Activated CD4-positive, alpha-beta T cell treated with anti-CD3 and anti-CD28 coated beads for 24 hours (primary cell): ENCODE results near the gene APOA1.
"Not testable (repeated sequence)": the region's sequence is repeated elsewhere in the genome, so short reads cannot be mapped to it uniquely, and the experiment has no call there.

Experiments
- DNase-seq, 2 donors: peaks; one replicate each; pipeline ENCODE4 v3.0.0-alpha.2; 2020; ENCODE audit warnings: low read depth in 2 of 2

The APOA1 gene

DNA sequence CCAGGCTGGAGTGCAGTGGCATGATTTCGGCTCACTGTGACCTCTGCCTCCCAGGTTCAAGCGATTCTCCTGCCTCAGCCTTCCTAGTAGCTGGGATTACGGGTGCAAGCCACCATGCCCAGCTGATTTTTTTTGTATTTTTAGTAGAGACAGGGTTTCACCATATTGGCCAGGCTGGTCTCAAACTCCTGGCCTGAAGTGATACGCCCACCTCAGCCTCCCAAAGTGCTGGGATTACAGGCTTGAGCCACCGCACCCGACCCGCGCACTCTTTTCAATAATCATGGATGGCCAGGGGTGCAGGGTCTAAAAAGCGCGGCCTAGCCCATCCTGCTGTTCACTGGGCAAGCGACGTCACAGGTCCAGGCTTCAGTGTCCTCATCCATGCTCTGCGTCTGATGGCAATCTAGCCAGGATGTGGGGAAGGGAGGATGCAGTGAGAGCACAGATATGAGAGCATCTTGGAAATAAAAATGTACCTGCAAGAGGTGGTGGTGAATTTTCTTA is 2.8 kb downstream of the APOA1 start:
- not testable (repeated sequence) for DNase-seq

DNA sequence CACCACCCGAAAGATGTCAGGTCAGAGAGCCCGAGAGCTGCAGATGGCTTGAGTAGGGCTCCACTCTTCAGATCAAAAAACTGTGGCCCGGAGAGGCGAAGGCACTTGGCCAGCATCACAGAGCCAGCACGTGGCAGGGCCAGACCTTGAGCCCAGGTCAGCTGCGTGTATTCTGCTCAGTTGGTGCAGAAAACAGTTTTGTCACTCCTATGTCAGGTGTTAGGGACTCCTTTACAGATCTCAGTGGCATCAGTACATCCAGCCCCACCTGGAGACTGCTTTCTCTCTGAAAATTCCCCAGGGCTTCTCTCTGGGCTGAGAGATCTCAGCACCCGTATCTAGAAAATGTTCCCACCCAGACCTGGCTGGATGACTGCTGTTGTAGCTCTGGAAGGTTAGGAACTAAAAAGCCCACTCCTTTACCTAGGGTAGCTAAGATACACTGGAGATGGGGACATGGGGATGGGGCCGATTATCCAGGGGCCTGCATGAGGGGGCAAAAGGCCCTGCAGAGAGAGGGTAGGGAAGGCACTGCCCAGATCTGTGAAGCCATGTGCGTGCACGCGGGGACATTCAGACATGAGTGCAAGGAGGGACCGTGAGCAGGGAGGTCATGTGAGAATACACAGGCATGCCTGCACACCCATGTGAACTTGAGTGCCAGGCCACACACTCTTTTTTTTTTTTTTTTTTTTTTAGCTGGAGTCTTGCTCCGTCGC is 3.4 kb downstream of the APOA1 start:
- no peak for DNase-seq

DNA sequence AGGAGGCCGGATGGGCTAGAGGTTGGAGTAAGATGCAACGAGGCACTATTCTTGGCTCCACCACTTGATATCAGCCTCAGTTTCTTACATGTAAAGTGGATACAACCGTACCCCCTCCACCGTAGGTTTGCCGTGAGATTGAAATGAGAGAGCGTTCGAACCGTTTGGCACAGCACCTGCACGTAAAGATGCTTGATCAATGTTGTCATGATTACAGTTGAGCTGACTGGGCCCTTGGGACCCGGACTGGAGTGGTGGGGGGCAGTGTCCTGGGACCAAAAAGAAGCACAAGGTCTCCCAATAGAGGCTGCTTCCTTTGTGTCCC is 4.0 kb downstream of the APOA1 start:
- DNase-seq = no peak

DNA sequence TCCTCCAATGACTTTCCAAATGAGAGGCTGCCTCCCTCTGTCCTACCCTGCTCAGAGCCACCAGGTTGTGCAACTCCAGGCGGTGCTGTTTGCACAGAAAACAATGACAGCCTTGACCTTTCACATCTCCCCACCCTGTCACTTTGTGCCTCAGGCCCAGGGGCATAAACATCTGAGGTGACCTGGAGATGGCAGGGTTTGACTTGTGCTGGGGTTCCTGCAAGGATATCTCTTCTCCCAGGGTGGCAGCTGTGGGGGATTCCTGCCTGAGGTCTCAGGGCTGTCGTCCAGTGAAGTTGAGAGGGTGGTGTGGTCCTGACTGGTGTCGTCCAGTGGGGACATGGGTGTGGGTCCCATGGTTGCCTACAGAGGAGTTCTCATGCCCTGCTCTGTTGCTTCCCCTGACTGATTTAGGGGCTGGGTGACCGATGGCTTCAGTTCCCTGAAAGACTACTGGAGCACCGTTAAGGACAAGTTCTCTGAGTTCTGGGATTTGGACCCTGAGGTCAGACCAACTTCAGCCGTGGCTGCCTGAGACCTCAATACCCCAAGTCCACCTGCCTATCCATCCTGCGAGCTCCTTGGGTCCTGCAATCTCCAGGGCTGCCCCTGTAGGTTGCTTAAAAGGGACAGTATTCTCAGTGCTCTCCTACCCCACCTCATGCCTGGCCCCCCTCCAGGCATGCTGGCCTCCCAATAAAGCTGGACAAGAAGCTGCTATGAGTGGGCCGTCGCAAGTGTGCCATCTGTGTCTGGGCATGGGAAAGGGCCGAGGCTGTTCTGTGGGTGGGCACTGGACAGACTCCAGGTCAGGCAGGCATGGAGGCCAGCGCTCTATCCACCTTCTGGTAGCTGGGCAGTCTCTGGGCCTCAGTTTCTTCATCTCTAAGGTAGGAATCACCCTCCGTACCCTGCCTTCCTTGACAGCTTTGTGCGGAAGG is 4.8 kb downstream of the APOA1 start:
- no peak for DNase-seq

DNA sequence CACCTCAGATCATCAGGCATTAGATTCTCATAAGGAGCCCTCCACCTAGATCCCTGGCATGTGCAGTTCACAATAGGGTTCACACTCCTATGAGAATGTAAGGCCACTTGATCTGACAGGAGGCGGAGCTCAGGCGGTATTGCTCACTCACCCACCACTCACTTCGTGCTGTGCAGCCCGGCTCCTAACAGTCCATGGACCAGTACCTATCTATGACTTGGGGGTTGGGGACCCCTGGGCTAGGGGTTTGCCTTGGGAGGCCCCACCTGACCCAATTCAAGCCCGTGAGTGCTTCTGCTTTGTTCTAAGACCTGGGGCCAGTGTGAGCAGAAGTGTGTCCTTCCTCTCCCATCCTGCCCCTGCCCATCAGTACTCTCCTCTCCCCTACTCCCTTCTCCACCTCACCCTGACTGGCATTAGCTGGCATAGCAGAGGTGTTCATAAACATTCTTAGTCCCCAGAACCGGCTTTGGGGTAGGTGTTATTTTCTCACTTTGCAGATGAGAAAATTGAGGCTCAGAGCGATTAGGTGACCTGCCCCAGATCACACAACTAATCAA is 5.6 kb downstream of the APOA1 start:
- DNase-seq = no peak

DNA sequence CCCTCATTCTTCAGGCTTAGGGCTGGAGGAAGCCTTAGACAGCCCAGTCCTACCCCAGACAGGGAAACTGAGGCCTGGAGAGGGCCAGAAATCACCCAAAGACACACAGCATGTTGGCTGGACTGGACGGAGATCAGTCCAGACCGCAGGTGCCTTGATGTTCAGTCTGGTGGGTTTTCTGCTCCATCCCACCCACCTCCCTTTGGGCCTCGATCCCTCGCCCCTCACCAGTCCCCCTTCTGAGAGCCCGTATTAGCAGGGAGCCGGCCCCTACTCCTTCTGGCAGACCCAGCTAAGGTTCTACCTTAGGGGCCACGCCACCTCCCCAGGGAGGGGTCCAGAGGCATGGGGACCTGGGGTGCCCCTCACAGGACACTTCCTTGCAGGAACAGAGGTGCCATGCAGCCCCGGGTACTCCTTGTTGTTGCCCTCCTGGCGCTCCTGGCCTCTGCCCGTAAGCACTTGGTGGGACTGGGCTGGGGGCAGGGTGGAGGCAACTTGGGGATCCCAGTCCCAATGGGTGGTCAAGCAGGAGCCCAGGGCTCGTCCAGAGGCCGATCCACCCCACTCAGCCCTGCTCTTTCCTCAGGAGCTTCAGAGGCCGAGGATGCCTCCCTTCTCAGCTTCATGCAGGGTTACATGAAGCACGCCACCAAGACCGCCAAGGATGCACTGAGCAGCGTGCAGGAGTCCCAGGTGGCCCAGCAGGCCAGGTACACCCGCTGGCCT is 7.1 kb downstream of the APOA1 start:
- no peak for DNase-seq

DNA sequence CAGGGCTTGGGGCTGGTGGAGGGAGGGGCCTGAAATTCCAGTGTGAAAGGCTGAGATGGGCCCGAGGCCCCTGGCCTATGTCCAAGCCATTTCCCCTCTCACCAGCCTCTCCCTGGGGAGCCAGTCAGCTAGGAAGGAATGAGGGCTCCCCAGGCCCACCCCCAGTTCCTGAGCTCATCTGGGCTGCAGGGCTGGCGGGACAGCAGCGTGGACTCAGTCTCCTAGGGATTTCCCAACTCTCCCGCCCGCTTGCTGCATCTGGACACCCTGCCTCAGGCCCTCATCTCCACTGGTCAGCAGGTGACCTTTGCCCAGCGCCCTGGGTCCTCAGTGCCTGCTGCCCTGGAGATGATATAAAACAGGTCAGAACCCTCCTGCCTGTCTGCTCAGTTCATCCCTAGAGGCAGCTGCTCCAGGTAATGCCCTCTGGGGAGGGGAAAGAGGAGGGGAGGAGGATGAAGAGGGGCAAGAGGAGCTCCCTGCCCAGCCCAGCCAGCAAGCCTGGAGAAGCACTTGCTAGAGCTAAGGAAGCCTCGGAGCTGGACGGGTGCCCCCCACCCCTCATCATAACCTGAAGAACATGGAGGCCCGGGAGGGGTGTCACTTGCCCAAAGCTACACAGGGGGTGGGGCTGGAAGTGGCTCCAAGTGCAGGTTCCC is 7.8 kb downstream of the APOA1 start, which contains the start of gene APOC3:
TSS of gene APOC3 (plus strand) at position 383 of the 659 bp plus-strand sequence. CDS start 676 bp downstream, outside the sequence.
- DNase-seq = no peak

DNA sequence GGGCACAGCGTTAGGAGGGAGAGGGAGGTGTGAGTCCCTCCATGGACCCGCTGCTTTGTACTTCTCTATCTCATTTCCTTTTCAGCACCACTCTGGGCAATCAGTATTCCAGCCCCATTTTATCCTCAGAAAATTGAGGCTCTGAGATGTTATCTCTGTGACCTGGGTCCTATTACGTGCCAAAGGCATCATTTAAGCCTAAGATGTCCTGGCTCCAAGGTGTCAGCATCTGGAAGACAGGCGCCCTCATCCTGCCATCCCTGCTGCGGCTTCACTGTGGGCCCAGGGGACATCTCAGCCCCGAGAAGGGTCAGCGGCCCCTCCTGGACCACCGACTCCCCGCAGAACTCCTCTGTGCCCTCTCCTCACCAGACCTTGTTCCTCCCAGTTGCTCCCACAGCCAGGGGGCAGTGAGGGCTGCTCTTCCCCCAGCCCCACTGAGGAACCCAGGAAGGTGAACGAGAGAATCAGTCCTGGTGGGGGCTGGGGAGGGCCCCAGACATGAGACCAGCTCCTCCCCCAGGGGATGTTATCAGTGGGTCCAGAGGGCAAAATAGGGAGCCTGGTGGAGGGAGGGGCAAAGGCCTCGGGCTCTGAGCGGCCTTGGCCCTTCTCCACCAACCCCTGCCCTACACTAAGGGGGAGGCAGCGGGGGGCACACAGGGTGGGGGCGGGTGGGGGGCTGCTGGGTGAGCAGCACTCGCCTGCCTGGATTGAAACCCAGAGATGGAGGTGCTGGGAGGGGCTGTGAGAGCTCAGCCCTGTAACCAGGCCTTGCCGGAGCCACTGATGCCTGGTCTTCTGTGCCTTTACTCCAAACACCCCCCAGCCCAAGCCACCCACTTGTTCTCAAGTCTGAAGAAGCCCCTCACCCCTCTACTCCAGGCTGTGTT is 8.5 kb downstream of the APOA1 start:
- DNase-seq = no peak

DNA sequence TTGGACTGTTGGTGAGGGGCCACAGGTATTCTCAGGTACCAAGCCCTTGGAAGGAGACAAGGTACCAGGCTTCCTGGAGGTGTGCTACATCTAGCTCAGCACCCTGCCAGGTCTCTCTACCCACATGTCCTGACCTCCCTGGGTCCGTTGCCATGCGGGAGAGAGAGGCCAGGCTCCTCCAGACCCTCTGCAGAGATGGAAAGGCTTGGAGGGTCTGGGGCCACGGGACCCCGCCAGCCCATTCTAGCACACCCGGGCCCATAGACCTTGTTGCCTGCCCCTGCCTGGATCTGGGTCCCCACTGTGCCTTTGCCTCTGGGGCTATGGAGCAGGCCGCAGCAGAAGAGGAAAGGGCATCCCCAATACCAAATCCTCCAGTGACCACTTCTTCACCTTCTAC is 10.0 kb downstream of the APOA1 start:
- no peak for DNase-seq

DNA sequence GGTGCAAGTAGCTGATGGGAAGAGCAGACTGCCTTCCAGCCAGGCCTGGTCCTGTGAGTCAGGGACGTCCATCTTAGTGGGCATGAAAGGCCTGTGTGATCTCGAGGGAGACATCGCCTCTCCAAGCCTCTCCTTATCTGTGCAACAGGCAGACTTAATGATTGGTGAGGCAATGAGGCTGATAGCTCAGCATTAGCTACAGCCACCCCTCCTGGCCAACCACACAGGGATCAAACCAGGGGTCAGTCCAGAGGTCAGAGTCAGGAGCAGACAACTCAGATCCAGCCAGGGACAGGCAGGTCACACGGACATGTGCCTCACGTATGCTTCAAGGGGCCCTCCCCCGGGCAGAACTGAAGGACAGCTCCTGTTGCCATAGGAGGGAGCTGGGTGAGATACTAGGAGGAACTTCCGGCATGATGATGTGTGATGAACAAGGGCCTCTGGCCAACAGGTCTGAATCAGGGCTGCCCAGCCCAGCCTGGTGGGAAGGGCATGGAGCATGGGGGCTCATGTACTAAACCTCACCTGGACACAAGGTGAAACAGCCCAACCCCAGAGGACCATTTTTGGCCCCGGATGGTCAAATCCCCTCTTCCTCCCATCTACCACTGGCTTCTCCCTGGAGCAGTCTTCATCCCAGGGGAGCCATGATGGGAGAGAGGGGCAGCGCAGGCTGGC is 10.5 kb downstream of the APOA1 start:
- no peak for DNase-seq

DNA sequence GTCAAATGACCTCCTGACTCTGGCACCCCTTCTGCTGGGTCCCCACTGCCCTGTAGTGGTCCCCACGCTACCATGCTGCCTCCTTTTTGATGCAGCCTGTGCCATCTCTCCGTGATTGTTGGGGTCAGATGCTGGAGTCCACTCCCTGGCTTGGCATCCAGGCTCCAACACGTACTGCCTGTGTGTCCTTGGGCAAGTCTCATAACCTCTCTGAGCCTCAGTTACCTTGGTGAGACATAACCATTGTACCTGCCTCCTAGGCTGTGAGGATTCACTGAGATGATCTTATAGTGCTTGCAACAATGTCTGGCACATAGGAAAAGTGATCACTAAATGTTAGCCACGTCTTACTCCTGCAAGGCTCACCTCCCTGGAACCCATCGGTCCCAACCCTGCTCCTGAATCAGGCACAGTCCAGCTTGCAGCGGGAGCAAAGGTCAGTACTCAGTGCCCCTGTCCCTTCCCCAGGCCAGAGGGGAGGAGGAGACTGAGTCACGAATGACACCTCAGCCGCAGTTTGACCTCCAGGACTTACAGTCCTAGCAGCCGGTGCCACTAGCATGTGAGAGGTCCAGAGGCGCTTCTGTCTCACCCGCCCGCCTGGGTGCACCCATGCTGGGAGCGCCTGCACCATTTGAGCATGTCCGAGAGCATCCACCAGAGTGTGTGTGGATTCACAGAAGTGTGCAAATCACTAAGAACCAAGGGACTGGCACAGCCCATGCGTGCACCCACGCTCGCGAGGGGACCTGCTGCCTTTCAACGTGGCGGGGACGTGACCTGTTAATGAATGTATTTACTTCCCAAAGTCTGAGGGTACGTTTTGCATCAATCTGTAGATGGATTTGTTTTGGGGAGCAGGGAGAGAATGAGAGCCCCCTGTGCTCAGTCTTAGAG is 11.3 kb downstream of the APOA1 start:
- no peak for DNase-seq

DNA sequence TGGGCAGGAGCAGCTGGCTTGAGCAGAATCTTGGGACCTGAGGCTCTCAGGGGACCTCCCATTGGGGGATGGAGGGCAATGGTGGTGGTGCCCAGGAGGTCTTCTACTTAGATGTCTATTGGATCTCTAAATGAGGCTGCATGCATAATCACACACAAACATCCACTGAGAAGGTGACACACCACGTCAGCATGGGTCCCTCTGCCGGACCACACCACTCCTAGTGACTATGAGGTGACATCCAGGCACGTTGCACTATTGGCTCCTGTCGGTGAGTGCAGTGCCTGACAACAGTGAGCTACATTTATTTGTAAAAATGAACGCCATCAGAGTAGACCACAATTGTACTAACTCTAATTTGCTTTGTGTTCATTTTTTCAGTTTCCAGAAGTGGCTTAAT is 12.0 kb downstream of the APOA1 start:
- no peak for DNase-seq

DNA sequence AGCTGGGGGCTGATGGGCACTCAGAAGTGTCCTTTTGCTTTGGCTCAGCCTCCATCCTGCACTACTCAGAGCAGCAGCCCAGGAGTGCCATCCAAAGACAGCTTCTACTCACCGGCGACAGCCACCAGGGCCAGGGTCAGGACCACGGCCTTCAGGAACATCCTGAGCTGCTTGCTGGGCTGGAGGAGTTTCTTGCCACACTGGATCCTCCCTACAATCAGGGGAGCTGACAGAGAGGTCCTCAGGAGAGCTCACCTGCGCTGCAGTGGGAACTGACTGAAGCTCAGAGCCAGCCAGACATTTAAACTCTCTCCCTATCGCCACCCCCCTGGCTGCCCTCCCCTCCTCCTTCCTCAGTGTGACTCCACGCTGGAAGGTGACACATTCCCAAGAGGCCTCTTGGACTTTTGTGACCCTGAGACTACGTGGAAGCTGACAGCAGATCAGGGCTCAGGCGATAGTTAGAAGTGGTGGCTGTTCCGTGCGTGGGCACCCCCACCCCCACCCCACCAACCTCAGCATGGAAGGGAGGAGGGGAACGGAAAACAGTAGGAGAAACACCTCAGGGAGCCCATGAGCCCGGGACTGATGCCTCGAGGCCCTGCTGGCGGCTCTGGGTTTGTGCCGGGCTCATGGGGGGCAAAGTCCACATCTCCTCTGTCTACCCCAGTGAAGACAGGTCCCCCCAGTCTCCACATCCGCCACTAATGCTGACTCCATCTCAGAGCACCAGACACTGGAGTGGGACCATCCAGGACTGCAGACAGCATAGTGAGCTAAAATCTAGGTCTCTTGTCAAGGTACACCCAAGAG is 14.2 kb downstream of the APOA1 start, which contains the start of gene APOA4:
TSS of gene APOA4 (minus strand) at position 274 of the 813 bp plus-strand sequence. CDS start at position 161, 113 bp downstream.
- no peak for DNase-seq

DNA sequence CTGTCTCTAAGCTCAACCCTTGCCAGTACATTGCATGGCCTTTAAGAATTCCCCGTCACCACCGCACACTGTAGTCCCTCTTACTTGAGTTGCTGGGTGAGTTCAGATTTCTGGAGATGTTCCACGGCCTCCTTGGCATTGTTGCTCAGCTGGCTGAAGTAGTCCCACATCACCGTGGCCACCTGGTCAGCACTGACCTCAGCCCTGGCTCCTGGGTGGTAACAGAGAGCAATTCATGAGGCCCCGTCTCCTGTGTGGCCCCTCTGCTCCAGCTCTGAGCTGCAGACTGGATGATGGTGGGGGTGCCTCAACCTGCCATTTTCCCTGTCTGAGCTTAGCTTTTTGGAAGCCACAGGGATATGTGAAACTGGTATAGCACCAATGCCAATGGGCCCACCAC is 14.8 kb downstream of the APOA1 start:
- DNase-seq = no peak

DNA sequence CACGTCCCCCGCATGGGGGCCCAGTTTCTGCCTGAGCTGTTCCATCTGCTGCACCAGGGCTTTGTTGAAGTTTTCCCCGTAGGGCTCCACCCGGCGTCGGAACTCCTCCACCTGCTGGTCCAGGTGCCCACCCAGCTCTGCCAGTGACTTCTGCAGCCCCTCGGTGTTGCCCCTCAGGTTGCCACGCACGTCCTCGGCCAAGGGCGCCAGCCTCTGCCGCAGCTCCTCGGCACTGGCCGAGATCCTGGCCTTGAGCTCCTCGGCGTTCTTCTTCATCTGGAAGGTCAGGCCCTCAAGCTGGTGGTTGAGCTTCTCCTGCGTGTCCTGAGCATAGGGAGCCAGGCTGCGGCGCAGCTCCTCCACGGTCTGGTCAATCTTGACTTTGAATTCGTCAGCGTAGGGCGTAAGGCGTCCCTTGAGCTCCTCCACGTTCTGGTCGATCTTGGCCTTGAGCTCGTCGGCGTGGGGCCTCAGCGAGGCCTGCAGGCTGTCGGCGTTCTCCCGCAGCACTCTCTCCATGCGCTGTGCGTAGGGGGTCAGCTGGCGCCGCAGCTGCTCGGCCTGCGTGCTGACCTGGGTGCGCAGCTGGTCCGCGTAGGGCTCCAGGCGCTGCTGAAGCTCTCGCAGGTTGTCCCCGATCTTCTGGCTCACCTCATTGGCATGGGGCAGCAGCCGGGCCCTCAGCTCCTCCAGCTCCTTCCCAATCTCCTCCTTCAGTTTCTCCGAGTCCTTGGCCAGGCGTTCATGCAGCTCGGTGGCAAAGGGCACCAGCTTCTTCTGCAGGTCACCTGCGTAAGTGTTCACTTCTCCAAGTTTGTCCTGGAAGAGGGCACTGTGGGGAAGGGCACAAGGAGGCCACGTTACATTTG is 16.1 kb downstream of the APOA1 start:
- no peak for DNase-seq

DNA sequence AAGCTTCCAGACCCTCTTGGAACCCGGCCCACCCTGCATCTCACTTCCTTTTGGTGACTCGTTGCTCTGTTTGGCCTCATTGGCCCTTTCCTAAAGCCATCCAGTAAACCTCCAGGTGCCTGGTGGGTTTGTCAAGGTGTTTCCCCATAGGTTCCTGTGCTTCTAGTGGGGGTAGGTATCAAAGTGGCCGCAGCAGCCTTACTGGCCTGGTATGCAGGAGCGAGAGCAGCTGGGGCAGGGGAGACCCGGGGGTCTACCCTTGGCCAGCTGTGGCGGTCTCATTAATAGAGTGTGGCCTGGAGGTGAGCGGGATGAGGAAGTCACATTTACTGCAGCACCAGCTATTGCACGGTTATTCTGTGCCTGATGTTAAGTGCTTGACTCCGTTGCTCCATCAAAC is 18.4 kb downstream of the APOA1 start:
- no peak for DNase-seq

DNA sequence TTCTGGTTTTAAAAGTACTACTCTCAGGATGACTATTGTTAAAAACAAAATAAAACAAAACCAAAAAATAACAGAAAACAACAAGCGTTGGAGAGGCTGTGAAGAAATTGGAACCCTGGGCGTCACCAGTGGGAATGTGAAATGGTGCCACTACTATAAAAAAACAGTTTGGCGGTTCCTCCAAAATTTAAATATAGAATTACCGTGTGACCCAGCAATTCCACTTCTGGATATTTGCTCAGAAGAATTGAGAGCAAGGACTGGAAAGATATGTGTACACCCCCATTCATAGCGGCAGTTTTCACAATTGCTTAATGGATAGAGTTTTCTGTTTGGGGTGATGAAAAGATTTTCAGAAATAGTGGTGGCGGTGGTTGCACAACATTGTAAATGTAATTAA is 22.9 kb downstream of the APOA1 start:
- DNase-seq = no peak
